Keratinocyte (primary cell): ENCODE data around the gene BCAR3. TPM values are rescaled to one million over a fixed set of nuclear protein-coding genes. Genes with fewer than 3 reads are reported as not detected.

Experiments used
- DNase-seq: peaks from one replicate; pipeline ENCODE4 v3.0.0-alpha.2; 2011; ENCODE audit warnings: low read depth, missing footprints, low spot score
- FAIRE-seq: peaks from 2 replicates; lab custom pipeline; 2011; peaks lifted over from hg19 to GRCh38; lab: Jason Lieb, UNC
- H2AFZ ChIP-seq: 2 replicates; pipeline ENCODE4 v1.6.0; 2012; ENCODE audit warnings: low read length, control low read depth, inconsistent platforms; ENCODE audit not compliant: control insufficient read depth
- H3K27ac ChIP-seq: 2 replicates; pipeline ENCODE4 v1.5.1; 2011; ENCODE audit warnings: low read length; ENCODE audit not compliant: control insufficient read depth, insufficient read depth
- H3K27me3 ChIP-seq: 3 replicates; pipeline ENCODE4 v1.6.0; 2011; ENCODE audit warnings: low read length; ENCODE audit not compliant: control insufficient read depth, insufficient read depth; ENCODE audit errors: extremely low read depth
- H3K36me3 ChIP-seq, 2 experiments: 2 replicates in 1 of 2; 3 replicates in 1 of 2; pipeline ENCODE4 v1.5.1; 2011; ENCODE audit warnings: low read length in 2 of 2, mild to moderate bottlenecking in 1 of 2; ENCODE audit not compliant: control insufficient read depth in 2 of 2, insufficient read depth in 2 of 2; ENCODE audit errors: extremely low read depth in 1 of 2
- H3K4me1 ChIP-seq: 3 replicates; pipeline ENCODE4 v1.5.1; 2011; ENCODE audit warnings: low read length; ENCODE audit not compliant: control insufficient read depth, insufficient read depth; ENCODE audit errors: extremely low read depth
- H3K4me2 ChIP-seq: 3 replicates; pipeline ENCODE4 v1.6.0; 2011; ENCODE audit warnings: low read depth, low read length; ENCODE audit not compliant: control insufficient read depth, insufficient read depth; ENCODE audit errors: extremely low read depth
- H3K4me3 ChIP-seq, 3 experiments: fragments of 200-600 bp in 1 of 3; sonication (generic) in 1 of 3; 2 replicates in 2 of 3; 3 replicates in 1 of 3; pipeline ENCODE4 v1.5.1; 2011 to 2016; ENCODE audit warnings: low read length in 3 of 3, mild to moderate bottlenecking in 3 of 3, control low read depth in 2 of 3, inconsistent platforms in 1 of 3, low read depth in 1 of 3, mixed read lengths in 1 of 3, mixed run types in 1 of 3, moderate library complexity in 1 of 3; ENCODE audit not compliant: control insufficient read depth in 2 of 3, insufficient read depth in 2 of 3; ENCODE audit errors: extremely low read depth in 1 of 3
- H3K79me2 ChIP-seq: 2 replicates; pipeline ENCODE4 v1.6.0; 2012; ENCODE audit warnings: low read length; ENCODE audit not compliant: control insufficient read depth, insufficient read depth
- H3K9ac ChIP-seq: 3 replicates; pipeline ENCODE4 v1.6.0; 2011; ENCODE audit warnings: low read length; ENCODE audit not compliant: control insufficient read depth, insufficient read depth; ENCODE audit errors: extremely low read depth
- H3K9me1 ChIP-seq: 3 replicates; pipeline ENCODE4 v1.6.0; 2011; ENCODE audit warnings: low read length; ENCODE audit not compliant: control insufficient read depth, insufficient read depth; ENCODE audit errors: extremely low read depth
- H3K9me3 ChIP-seq: 2 replicates; pipeline ENCODE4 v1.5.1; 2012; ENCODE audit warnings: low read depth, low read length; ENCODE audit not compliant: control insufficient read depth
- H4K20me1 ChIP-seq: 3 replicates; pipeline ENCODE4 v1.6.0; 2011; ENCODE audit warnings: low read length; ENCODE audit not compliant: control insufficient read depth, insufficient read depth; ENCODE audit errors: extremely low read depth
- CTCF ChIP-seq, 3 experiments: IDR thresholded peaks in 1 of 3; conservative IDR thresholded peaks in 1 of 3; optimal IDR thresholded peaks in 1 of 3; 2 replicates in 2 of 3; 3 replicates in 1 of 3; pipeline versions ENCODE3 to v1.5.1; 2011; ENCODE audit warnings: low read length in 3 of 3, mild to moderate bottlenecking in 3 of 3, moderate library complexity in 2 of 3, control low read depth in 1 of 3, inconsistent platforms in 1 of 3; ENCODE audit not compliant: insufficient read depth in 2 of 3; ENCODE audit errors: extremely low read depth in 1 of 3
- EZH2 ChIP-seq: IDR thresholded peaks from one replicate; pipeline ENCODE4 v1.6.1; 2012; ENCODE audit warnings: inconsistent platforms, mild to moderate bottlenecking, low read length, moderate library complexity
- dilution Hi-C: fragments of 300-500 bp; cut with MboI; formaldehyde crosslinking; loops from one replicate; pipeline ENCODE4 v1.7.0; 2020; ENCODE audit warnings: low sequenced_read_pairs; ENCODE audit not compliant: extremely low pct_ligation_motif_present
- polyA plus RNA-seq, 5 experiments: library from polyadenylated mRNA; depleted of rRNA in 3 of 5; stranded (reverse) in 3 of 5; stranded (forward) in 1 of 5; unstranded in 1 of 5; fragments of >200 nt; gene quantifications; 1 replicate in 1 of 5; 2 replicates in 3 of 5; 3 replicates in 1 of 5; pipeline versions ENCODE4 v1.2.1 to v1.2.3, GENCODE V29; 2011 to 2012; ENCODE audit warnings: missing spikeins in 2 of 5, low read depth in 1 of 5, low replicate concordance in 1 of 5

The BCAR3 gene
- polyA plus RNA-seq, 1 donor (not counting 4 experiments of a cell fraction or from before 2014, with no cell fraction given), result 77.2 TPM

GRCh38 chr1:93571623-93572310 lies 109.9 kb downstream of the BCAR3 start:
- H3K9ac ChIP-seq, result no peak overlapping the region
- H3K4me3 ChIP-seq, result no peak overlapping the region
- H3K4me2 ChIP-seq, result no peak overlapping the region
- FAIRE-seq (no peak), DNase-seq (no peak)
- dilution Hi-C loops, result no loop called here
- peaks cover 36% of the 10 kb centered on the region for H3K79me2 ChIP-seq
- peaks cover 10% of the 10 kb centered on the region for H4K20me1 ChIP-seq
- peaks cover 38 to 73% of the 10 kb centered on the region in 2 experiments for H3K36me3 ChIP-seq
- no peaks in the 10 kb centered on the region for H3K27me3 ChIP-seq
- H3K9me1 ChIP-seq, result no peaks in the 10 kb centered on the region
- TF ChIP-seq CTCF (optimal IDR thresholded peaks at IDR 0.05 in 1 of 3, IDR thresholded peaks at IDR 0.05 in 1 of 3, conservative IDR thresholded peaks at IDR 0.05 in 1 of 3; ENCODE audit: extremely low read depth in 1 of 3, insufficient read depth in 2 of 3, low read length in 3 of 3), result no peak
- TF ChIP-seq EZH2, result no peak
- peaks cover 6% of the 10 kb centered on the region for H3K4me1 ChIP-seq
- no peak overlapping the region for H3K27ac ChIP-seq
- H3K9me3 ChIP-seq, result no peaks in the 10 kb centered on the region
- no peak overlapping the region for H2AFZ ChIP-seq

DNA sequence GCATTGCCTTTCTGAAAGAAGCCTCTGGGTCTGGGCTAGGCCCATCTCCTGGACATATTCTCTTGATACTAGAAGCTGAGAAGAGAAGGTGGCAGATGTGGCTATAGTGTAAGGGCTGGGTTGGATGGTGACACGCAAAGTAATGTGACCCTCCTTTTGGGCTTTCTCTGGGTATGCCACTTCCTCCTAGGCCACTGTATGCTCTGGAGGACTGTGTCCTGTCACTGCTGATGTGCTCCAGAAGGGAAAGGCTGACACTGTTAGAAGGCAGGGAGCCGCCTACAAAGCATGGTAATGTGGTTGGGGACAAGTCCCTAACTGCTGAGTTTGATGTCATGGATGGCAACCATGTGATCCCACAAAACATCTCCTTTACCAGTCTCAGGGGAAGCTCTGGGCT lies 112.1 kb downstream of the BCAR3 start:
- FAIRE-seq, result no peak
- H3K27ac ChIP-seq, result no peak overlapping the region
- H3K27me3 ChIP-seq, result no peaks in the 10 kb centered on the region
- no peak overlapping the region for H3K4me3 ChIP-seq
- H3K9me3 ChIP-seq, result no peaks in the 10 kb centered on the region
- dilution Hi-C loops, result no loop called here
- H3K4me1 ChIP-seq, result peaks cover 6% of the 10 kb centered on the region
- H3K4me2 ChIP-seq, result no peak overlapping the region
- no peak overlapping the region for H2AFZ ChIP-seq
- no peak overlapping the region for H3K9ac ChIP-seq
- H3K9me1 ChIP-seq, result no peaks in the 10 kb centered on the region
- H4K20me1 ChIP-seq, result peaks cover 16% of the 10 kb centered on the region
- DNase-seq, result no peak
- peaks cover 40 to 66% of the 10 kb centered on the region in 2 experiments for H3K36me3 ChIP-seq
- no peak for TF ChIP-seq CTCF (optimal IDR thresholded peaks at IDR 0.05 in 1 of 3, IDR thresholded peaks at IDR 0.05 in 1 of 3, conservative IDR thresholded peaks at IDR 0.05 in 1 of 3; ENCODE audit: extremely low read depth in 1 of 3, insufficient read depth in 2 of 3, low read length in 3 of 3)
- TF ChIP-seq EZH2, result no peak
- H3K79me2 ChIP-seq, result peaks cover 34% of the 10 kb centered on the region
